ENCODE data around the gene IFNL1. TPM values are rescaled to one million over a fixed set of nuclear protein-coding genes. Genes with fewer than 3 reads are reported as not detected.

Gene IFNL1
- total RNA-seq, 1 experiment from 2014 or later, result 1.0 TPM

DNA sequence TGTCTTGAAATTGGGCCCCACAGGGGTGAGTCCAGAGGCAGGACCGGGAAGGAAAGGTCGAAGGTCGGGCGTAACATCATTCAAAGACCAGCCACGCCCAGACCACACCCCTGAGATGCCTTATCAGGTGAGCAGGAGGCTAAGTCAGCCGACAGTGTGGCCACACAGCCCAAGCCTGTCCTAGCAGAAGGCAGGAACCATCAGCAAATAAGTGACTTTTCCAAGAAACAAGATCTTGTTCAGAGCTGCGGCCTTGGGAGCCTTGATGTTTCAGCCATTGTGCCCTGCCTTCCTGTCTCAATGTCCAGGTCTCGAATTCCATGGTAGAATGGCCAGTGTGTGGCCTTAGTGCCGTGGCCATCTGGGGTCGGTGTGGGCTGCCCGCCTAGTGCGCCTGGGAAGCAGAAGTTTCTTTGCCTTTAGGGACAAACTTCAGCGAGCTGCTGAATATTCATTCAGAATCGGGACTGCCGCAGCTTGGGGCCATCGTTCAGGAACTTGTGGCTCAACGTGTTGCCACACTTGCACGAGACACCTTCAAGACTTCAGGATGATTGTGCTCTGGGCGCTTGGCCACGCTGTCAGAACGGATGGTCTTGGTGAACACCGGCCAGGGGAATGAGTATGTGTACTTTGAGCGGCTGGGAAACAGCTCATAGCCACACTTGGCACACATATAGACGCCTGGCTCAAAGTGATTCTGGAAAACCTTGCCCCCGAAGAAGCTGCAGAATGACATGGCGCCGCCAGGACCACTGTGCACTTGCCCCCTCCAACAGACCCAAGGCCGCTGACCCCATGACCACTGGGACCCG lies 41.5 kb upstream of the IFNL1 start:
- no peak overlapping the region for H3K27ac Mint-ChIP-seq (ENCODE audit: unreplicated experiment)

DNA sequence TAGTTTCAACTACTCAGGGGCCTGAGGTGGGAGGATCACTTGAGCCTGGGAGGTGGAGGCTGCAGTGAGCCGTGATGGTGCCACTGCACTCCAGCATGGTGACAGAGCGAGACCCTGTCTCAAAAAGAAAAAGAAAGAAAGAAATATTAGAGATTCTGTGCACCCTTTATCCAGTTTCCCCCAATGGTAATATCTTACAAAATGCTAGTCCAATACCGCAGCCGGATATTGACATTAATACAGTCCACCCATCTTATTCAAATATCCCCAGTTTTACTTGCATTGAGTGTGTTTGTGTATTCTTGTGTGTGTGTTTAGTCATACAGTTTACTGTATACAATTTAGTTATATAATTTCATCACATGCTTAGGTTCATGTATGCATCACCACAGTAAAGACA lies 39.0 kb upstream of the IFNL1 start:
- intact Hi-C loops (cut with micrococcal nuclease; ENCODE audit: unreplicated experiment), result no loop called here
- Mint-ChIP-seq H3K27me3 (ENCODE audit: unreplicated experiment) (peaks cover 28% of the 10 kb centered on the region), H3K36me3 (ENCODE audit: insufficient read depth, unreplicated experiment) (peaks cover 4% of the 10 kb centered on the region), H3K27ac (ENCODE audit: unreplicated experiment) (no peak overlapping the region), H3K4me1 (ENCODE audit: low read depth, unreplicated experiment) (peaks cover 10% of the 10 kb centered on the region), H3K9me3 (ENCODE audit: low read depth, unreplicated experiment) (no peaks in the 10 kb centered on the region), H3K4me3 (ENCODE audit: low read depth, unreplicated experiment) (no peak overlapping the region)
- no TSS peak for BruUV-seq (replicated peaks)
- CTCF ChIA-PET, result interaction anchor here (0.7 kb wide), 1 partner anchor 43 kb away, joined by 3 read pairs; no protein-coding TSS in a partner anchor
- TF ChIP-seq, protein P1, sequence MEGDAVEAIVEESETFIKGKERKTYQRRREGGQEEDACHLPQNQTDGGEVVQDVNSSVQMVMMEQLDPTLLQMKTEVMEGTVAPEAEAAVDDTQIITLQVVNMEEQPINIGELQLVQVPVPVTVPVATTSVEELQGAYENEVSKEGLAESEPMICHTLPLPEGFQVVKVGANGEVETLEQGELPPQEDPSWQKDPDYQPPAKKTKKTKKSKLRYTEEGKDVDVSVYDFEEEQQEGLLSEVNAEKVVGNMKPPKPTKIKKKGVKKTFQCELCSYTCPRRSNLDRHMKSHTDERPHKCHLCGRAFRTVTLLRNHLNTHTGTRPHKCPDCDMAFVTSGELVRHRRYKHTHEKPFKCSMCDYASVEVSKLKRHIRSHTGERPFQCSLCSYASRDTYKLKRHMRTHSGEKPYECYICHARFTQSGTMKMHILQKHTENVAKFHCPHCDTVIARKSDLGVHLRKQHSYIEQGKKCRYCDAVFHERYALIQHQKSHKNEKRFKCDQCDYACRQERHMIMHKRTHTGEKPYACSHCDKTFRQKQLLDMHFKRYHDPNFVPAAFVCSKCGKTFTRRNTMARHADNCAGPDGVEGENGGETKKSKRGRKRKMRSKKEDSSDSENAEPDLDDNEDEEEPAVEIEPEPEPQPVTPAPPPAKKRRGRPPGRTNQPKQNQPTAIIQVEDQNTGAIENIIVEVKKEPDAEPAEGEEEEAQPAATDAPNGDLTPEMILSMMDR (IDR thresholded peaks at IDR 0.05; ENCODE audit: unreplicated experiment), result no peak
- no peak for DNase-seq

More for the DNA sequence above, 41.5 kb upstream of the IFNL1 start:
- DNase-seq, result no peak
- no peaks in the 10 kb centered on the region for H3K9me3 Mint-ChIP-seq (ENCODE audit: low read depth, unreplicated experiment)
- TF ChIP-seq, protein P1 (IDR thresholded peaks at IDR 0.05; ENCODE audit: unreplicated experiment), result no peak
- no TSS peak for BruUV-seq (replicated peaks)
- H3K4me3 Mint-ChIP-seq (ENCODE audit: low read depth, unreplicated experiment), result no peak overlapping the region
- intact Hi-C loops (cut with micrococcal nuclease; ENCODE audit: unreplicated experiment), result no loop called here
- peaks cover 10% of the 10 kb centered on the region for H3K4me1 Mint-ChIP-seq (ENCODE audit: low read depth, unreplicated experiment)
- CTCF ChIA-PET, result interaction anchor here (0.7 kb wide), 1 partner anchor 181 kb away, joined by 3 read pairs; the partner anchor contains the start of gene RPS16
- peaks cover 44% of the 10 kb centered on the region for H3K27me3 Mint-ChIP-seq (ENCODE audit: unreplicated experiment)
- peaks cover 4% of the 10 kb centered on the region for H3K36me3 Mint-ChIP-seq (ENCODE audit: insufficient read depth, unreplicated experiment)

DNA sequence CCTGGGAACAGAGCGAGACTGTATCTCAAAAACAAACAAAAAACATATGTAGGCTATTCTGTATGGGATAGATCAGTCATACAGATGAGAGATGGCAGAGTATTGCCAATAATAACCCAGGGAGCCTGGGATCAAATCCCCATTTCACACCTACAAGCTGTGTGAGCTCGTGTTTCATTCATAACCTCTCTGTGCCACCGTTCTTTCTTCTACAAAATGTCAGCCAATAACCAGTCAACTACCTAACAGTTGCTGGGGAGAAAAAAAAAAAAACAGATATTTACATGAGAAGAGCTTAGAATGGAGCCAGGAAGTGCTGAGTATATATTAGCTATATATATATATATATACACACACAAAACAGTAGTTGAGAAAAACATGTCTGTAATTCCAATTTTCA lies 34.5 kb upstream of the IFNL1 start:
- TF ChIP-seq, protein P1 (IDR thresholded peaks at IDR 0.05; ENCODE audit: unreplicated experiment), result no peak
- Mint-ChIP-seq H3K27me3 (ENCODE audit: unreplicated experiment) (peaks cover 32% of the 10 kb centered on the region), H3K36me3 (ENCODE audit: insufficient read depth, unreplicated experiment) (peaks cover 4% of the 10 kb centered on the region), H3K4me3 (ENCODE audit: low read depth, unreplicated experiment) (no peak overlapping the region), H3K9me3 (ENCODE audit: low read depth, unreplicated experiment) (no peaks in the 10 kb centered on the region), H3K27ac (ENCODE audit: unreplicated experiment) (no peak overlapping the region), H3K4me1 (ENCODE audit: low read depth, unreplicated experiment) (peaks cover 15% of the 10 kb centered on the region)
- BruUV-seq (replicated peaks), result no TSS peak
- intact Hi-C loops (cut with micrococcal nuclease; ENCODE audit: unreplicated experiment), result loop anchor here (10.0 kb wide), 1 partner anchor 47 kb away; no protein-coding TSS in a partner anchor
- DNase-seq, result no peak
- CTCF ChIA-PET, result no interaction called here

DNA sequence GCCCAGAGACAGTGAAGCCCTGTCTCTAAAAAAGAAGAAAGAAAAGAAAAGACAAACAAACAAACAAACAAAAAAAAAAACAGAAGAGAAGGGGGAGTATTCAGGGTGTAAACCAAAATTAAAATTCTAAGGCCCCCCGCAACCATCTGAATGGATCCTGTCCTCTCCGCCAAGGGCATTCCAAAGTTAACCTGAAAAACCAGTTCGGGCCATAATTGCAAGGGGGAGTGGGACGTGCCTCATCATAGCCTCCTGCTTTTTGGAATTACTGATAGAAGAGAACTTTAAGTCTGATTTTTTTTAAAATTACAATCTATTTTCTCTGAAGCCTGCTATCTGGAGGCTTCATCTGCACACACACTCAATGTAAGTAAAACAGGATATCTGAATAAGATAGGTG lies 33.7 kb upstream of the IFNL1 start:
- H3K4me1 Mint-ChIP-seq (ENCODE audit: low read depth, unreplicated experiment), result peaks cover 15% of the 10 kb centered on the region
- intact Hi-C loops (cut with micrococcal nuclease; ENCODE audit: unreplicated experiment), result loop anchor here (10.0 kb wide), 1 partner anchor 48 kb away; no protein-coding TSS in a partner anchor
- DNase-seq, result no peak
- CTCF ChIA-PET, result no interaction called here
- TF ChIP-seq, protein P1 (IDR thresholded peaks at IDR 0.05; ENCODE audit: unreplicated experiment), result no peak
- BruUV-seq (replicated peaks), result no TSS peak
- H3K27me3 Mint-ChIP-seq (ENCODE audit: unreplicated experiment), result peaks cover 32% of the 10 kb centered on the region
- H3K9me3 Mint-ChIP-seq (ENCODE audit: low read depth, unreplicated experiment), result no peaks in the 10 kb centered on the region
- no peak overlapping the region for H3K27ac Mint-ChIP-seq (ENCODE audit: unreplicated experiment)
- no peak overlapping the region for H3K4me3 Mint-ChIP-seq (ENCODE audit: low read depth, unreplicated experiment)
- peaks cover 4% of the 10 kb centered on the region for H3K36me3 Mint-ChIP-seq (ENCODE audit: insufficient read depth, unreplicated experiment)
